GM18526 (cell line): Measurements from ENCODE around the gene PDZRN3.

Source experiments
- POLR2A ChIP-seq: IDR thresholded peaks from 3 replicates; pipeline ENCODE4 v1.6.1; 2011; ENCODE audit not compliant: insufficient read length; ENCODE audit errors: extremely low read depth

Gene PDZRN3

GRCh38 chr3:73536336-73536895 lies 88.3 kb downstream of the PDZRN3 start:
- no peak for TF ChIP-seq POLR2A

GRCh38 chr3:73535931-73536330 lies 88.8 kb downstream of the PDZRN3 start:
- no peak for TF ChIP-seq POLR2A

GRCh38 chr3:73535137-73535536 lies 89.6 kb downstream of the PDZRN3 start:
- no peak for TF ChIP-seq POLR2A

- no peak for TF ChIP-seq POLR2A
Measured at GRCh38 chr3:73530022-73530396, 94.7 kb downstream of the PDZRN3 start.

- no peak for TF ChIP-seq POLR2A
Measured at GRCh38 chr3:73529308-73530021, 95.3 kb downstream of the PDZRN3 start.

DNA sequence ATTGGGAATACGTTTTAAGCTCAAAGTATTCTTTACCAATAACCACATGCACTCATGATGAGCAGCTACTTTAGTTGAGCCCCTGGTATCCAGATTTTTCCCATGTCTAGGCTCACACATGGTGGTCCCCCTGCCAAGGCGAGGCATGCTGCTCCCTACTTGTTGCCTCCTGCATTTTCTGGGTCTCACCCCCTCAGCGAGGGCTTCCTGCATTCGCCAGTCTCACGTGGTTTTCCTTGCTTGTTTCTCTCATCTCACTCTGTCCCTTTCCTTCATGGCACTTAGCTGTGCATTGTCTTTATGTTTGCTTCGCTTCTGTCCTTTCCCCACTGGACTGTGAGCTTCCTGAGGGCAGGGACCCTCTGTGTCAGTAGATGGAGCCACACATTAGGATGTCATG lies 99.2 kb downstream of the PDZRN3 start:
- TF ChIP-seq POLR2A, result no peak

- no peak for TF ChIP-seq POLR2A
Measured at GRCh38 chr3:73523661-73524060, 101.1 kb downstream of the PDZRN3 start.

DNA sequence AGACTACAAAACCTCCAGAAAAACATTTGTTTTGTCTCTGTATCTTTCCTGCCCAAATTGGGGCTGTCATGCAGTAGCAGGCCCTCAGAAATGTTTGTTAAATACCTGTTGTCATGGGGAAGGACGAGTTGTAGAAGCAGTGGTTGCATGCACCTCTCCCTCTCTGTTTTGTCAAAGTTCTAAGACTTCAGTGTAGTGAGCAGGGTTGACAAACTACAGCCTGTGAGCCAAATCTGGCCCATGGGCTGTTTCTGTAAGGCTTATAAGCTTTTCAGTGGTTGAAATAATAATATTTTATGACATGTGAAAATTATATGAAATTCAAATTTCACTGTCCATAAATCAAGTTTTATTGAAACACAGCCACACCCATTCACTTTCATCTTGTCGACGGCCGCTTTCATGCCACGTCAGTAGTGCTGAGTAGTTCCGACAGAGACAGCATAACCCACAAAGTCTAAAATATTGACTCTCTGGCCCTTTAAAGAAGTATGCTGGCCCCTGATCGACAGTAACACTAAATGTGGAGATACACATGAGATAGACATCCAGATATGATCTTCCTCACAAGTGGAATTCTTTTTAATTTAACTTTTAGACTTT lies 102.9 kb downstream of the PDZRN3 start:
- TF ChIP-seq POLR2A, result no peak

- no peak for TF ChIP-seq POLR2A
Measured at GRCh38 chr3:73520931-73521461, 103.7 kb downstream of the PDZRN3 start.

- TF ChIP-seq POLR2A, result no peak
Measured at GRCh38 chr3:73516631-73517030, 108.1 kb downstream of the PDZRN3 start.

- no peak for TF ChIP-seq POLR2A
Measured at GRCh38 chr3:73513260-73513659, 111.5 kb downstream of the PDZRN3 start.

- no peak for TF ChIP-seq POLR2A
Measured at GRCh38 chr3:73511571-73512525, 112.9 kb downstream of the PDZRN3 start.

DNA sequence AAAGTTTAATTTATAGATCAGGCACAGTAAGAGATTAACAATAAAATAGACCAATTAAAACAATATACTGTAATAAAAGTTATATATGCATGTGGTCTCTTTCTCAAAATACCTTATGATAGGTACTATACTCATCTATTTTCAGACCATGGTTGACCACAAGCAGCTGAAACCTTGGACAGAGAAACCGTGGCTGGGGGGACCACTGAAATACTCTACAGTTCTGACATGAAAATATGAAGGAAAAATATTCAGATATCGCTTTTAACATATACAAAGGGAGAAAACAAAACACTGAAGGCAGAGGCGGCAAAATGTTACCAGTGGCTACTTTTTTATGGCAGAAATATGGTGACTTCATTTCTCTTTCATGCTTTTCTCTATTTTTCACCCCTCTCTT lies 114.0 kb downstream of the PDZRN3 start:
- TF ChIP-seq POLR2A, result no peak

DNA sequence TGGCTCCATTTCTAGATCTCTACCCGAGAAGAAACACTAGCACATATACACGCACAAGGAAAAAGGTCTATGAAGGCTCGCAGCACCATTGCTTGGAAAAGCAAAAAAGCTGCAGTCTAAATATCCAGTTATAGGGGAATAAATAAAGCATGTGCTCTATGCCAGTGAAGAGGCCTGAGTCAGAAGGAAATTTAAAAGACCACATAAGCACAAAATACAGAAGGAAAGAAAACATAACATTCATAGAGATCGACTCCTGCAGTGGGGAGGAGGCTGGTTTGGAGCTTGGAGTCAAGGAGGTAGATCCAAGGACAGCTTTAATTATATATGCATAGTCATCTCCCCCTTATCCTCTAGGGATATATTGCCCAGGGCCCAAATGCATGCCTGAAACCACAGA lies 114.4 kb downstream of the PDZRN3 start:
- no peak for TF ChIP-seq POLR2A

DNA sequence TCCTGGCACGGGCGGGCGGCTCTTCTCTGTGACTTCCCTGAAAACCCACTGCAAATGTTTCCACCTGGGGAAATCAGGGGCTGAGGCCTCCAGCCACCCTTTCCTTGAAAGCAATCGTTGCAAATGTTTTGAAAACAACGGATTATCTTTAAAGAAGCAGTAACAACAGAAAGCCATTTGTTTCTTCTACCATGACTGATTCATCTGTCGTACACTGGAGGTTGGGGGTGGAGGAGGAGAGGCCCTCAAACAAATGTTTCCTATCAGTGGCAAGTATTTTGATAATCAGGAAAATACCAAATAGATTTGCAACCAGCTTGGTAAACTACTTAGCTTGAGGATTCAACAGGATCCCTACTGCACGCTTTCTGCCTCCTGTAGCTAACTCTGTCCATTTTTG lies 114.9 kb downstream of the PDZRN3 start:
- no peak for TF ChIP-seq POLR2A
